Kidney (tissue), 14 donors: Measurements from ENCODE around the gene PEAK1. TPM values are rescaled to one million over a fixed set of nuclear protein-coding genes. Genes with fewer than 3 reads are reported as not detected.

Experiments used
- DNase-seq, 5 donors: peaks; one replicate each; pipeline ENCODE4 v3.0.0-alpha.2; 2013 to 2020
- FAIRE-seq: peaks from 2 replicates; lab custom pipeline; 2012; peaks lifted over from hg19 to GRCh38; lab: Jason Lieb, UNC
- H3K27ac ChIP-seq, 2 donors: one replicate each; pipeline ENCODE4 v1.7.0; 2013; ENCODE audit warnings: low read depth in 2 of 2, low read length in 2 of 2, inconsistent platforms in 1 of 2
- H3K27me3 ChIP-seq: one replicate; pipeline ENCODE4 v1.7.1; 2013; ENCODE audit warnings: low read length, inconsistent platforms; ENCODE audit not compliant: control insufficient read depth, insufficient read depth
- H3K36me3 ChIP-seq, 3 donors: one replicate each; pipeline versions ENCODE4 v1.7.0 to v1.7.1; 2013; ENCODE audit warnings: low read length in 3 of 3, control low read depth in 1 of 3, inconsistent platforms in 1 of 3; ENCODE audit not compliant: insufficient read depth in 3 of 3, control insufficient read depth in 2 of 3
- H3K4me1 ChIP-seq, 3 donors: one replicate each; pipeline versions ENCODE4 v1.7.0 to v1.7.1; 2013; ENCODE audit warnings: low read length in 3 of 3, inconsistent platforms in 1 of 3, low read depth in 1 of 3; ENCODE audit not compliant: control insufficient read depth in 2 of 3, insufficient read depth in 2 of 3
- H3K4me3 ChIP-seq, 3 donors: one replicate each; pipeline versions ENCODE4 v1.7.0 to v1.8.1; 2013; ENCODE audit warnings: low read length in 3 of 3, control low read depth in 1 of 3, inconsistent platforms in 1 of 3
- H3K9ac ChIP-seq, 3 donors: one replicate each; pipeline versions ENCODE4 v1.7.0 to v1.7.1; 2013; ENCODE audit warnings: low read length in 3 of 3, control low read depth in 1 of 3, inconsistent platforms in 1 of 3
- H3K9me3 ChIP-seq, 3 donors: one replicate each; pipeline versions ENCODE4 v1.7.0 to v1.7.1; 2013; ENCODE audit warnings: low read length in 3 of 3, control low read depth in 1 of 3, inconsistent platforms in 1 of 3; ENCODE audit not compliant: control insufficient read depth in 2 of 3, insufficient read depth in 1 of 3
- CTCF ChIP-seq: IDR thresholded peaks from 3 replicates; pipeline ENCODE4 v1.5.1; 2012; ENCODE audit warnings: mild to moderate bottlenecking, moderate library complexity, borderline replicate concordance; ENCODE audit not compliant: insufficient read depth; ENCODE audit errors: extremely low read depth
- intact Hi-C: fragments of 100-400 bp; cut with DNase I; formaldehyde crosslinking; loops from one replicate; pipeline ENCODE4 v1.11.1; 2022
- polyA plus RNA-seq: library from polyadenylated mRNA; stranded (reverse); fragments of 350-450 nt; fragmentation: Illumina TruSeq; extraction: RNeasy Lipid Tissue Mini Kit (QIAGEN cat#74804); gene quantifications from one replicate; pipeline ENCODE4 v1.2.3, GENCODE V29; 2014; ENCODE audit warnings: low read depth, low replicate concordance; ENCODE audit not compliant: insufficient read depth
- total RNA-seq: library from RNA; stranded (reverse); fragmentation: NEBNext Ultra II Directional; extraction: Animal tissue kit (Norgen Biotek cat#: 25700); gene quantifications from one replicate; pipeline ENCODE4 v1.2.1, GENCODE V29; 2021
- donor health status: control.
- donor health status: control.
- donor health status: control.
- donor health status: control.
- donor health status: control.
- donor health status: DM: yes; HTN: yes; CAD: no.
- donor health status: Normal renal cell carcinoma (clear cell type).

The PEAK1 gene
- total and polyA plus RNA-seq, 2 donors from 2014 or later, result 2.9 to 50.3 TPM

- Histone ChIP-seq H3K4me1 (no peaks in the 10 kb centered on the region), H3K27me3 (no peaks in the 10 kb centered on the region), H3K36me3 (no peaks in the 10 kb centered on the region), H3K9me3 (no peaks in the 10 kb centered on the region), H3K9ac (no peak overlapping the region), H3K4me3 (no peak overlapping the region), H3K27ac (no peak overlapping the region)
- no peak for TF ChIP-seq CTCF
- FAIRE-seq (no peak), DNase-seq (no peak)
- intact Hi-C loops, result no loop called here
Measured at GRCh38 chr15:77094397-77095030, 325.4 kb downstream of the PEAK1 start.

- no peak for FAIRE-seq
Measured at GRCh38 chr15:77093436-77093835, 326.5 kb downstream of the PEAK1 start.

GRCh38 chr15:77091097-77091496 lies 328.8 kb downstream of the PEAK1 start:
- Histone ChIP-seq H3K36me3 (no peaks in the 10 kb centered on the region), H3K9me3 (no peaks in the 10 kb centered on the region), H3K4me1 (no peaks in the 10 kb centered on the region), H3K27ac (no peak overlapping the region), H3K4me3 (no peak overlapping the region), H3K9ac (no peak overlapping the region), H3K27me3 (no peaks in the 10 kb centered on the region)
- no peak for TF ChIP-seq CTCF
- FAIRE-seq, result no peak
- DNase-seq, result no peak
- intact Hi-C loops, result no loop called here

More at GRCh38 chr15:77093436-77093835, 326.5 kb downstream of the PEAK1 start:
- no peaks in the 10 kb centered on the region for H3K9me3 ChIP-seq
- H3K4me1 ChIP-seq, result no peaks in the 10 kb centered on the region
- no peak overlapping the region for H3K27ac ChIP-seq
- no peak overlapping the region for H3K9ac ChIP-seq
- no peaks in the 10 kb centered on the region for H3K36me3 ChIP-seq
- intact Hi-C loops, result no loop called here
- no peak for DNase-seq
- H3K27me3 ChIP-seq, result no peaks in the 10 kb centered on the region
- TF ChIP-seq CTCF, result no peak
- no peak overlapping the region for H3K4me3 ChIP-seq

GRCh38 chr15:77087213-77087612 lies 332.7 kb downstream of the PEAK1 start:
- no peaks in the 10 kb centered on the region for H3K9me3 ChIP-seq
- no peaks in the 10 kb centered on the region for H3K4me1 ChIP-seq
- H3K9ac ChIP-seq, result no peak overlapping the region
- no peaks in the 10 kb centered on the region for H3K27me3 ChIP-seq
- no peak for DNase-seq
- H3K36me3 ChIP-seq, result no peaks in the 10 kb centered on the region
- FAIRE-seq, result no peak
- no peak overlapping the region for H3K4me3 ChIP-seq
- intact Hi-C loops, result no loop called here
- H3K27ac ChIP-seq, result no peak overlapping the region
- TF ChIP-seq CTCF, result no peak
